GM19193 (cell line): ENCODE results near the gene DMAP1.

Source experiments
- POLR2A ChIP-seq: IDR thresholded peaks from 4 replicates; pipeline ENCODE4 v1.6.1; 2011; ENCODE audit not compliant: insufficient read depth, insufficient read length; ENCODE audit errors: extremely low read depth

DMAP1 gene

GRCh38 chr1:44261962-44262361, 48.7 kb downstream of the DMAP1 start:
- TF ChIP-seq POLR2A: no peak

GRCh38 chr1:44262414-44262813, 49.1 kb downstream of the DMAP1 start:
- TF ChIP-seq POLR2A: no peak

GRCh38 chr1:44262816-44263567, 49.7 kb downstream of the DMAP1 start:
- TF ChIP-seq POLR2A: no peak

- no peak for TF ChIP-seq POLR2A
Observed at GRCh38 chr1:44263568-44264450, 50.5 kb downstream of the DMAP1 start.

- TF ChIP-seq POLR2A: no peak
Observed at GRCh38 chr1:44264451-44264771, 51.1 kb downstream of the DMAP1 start.

GRCh38 chr1:44265656-44266358, 52.5 kb downstream of the DMAP1 start:
- TF ChIP-seq POLR2A: no peak

- no peak for TF ChIP-seq POLR2A
Observed at GRCh38 chr1:44266400-44267344, 53.4 kb downstream of the DMAP1 start.

GRCh38 chr1:44267438-44267837, 54.2 kb downstream of the DMAP1 start:
- no peak for TF ChIP-seq POLR2A

- TF ChIP-seq POLR2A: no peak
Observed at GRCh38 chr1:44268054-44268453, 54.8 kb downstream of the DMAP1 start.
